HepG2 (cell line): Measurements from ENCODE around the gene PTAR1.
"Not testable (repeated sequence)": the region's sequence is repeated elsewhere in the genome, so short reads cannot be mapped to it uniquely, and the experiment has no call there.

ENCODE experiments used
- EZH2 ChIP-seq: conservative IDR thresholded peaks from 2 replicates; pipeline ENCODE4 v1.6.1; 2012; ENCODE audit warnings: mild to moderate bottlenecking, low read depth, low read length, moderate library complexity
- HMG20A ChIP-seq: IDR thresholded peaks from 2 replicates; pipeline ENCODE4 v1.6.1; 2016; ENCODE audit warnings: borderline replicate concordance
- MAFK ChIP-seq, 2 experiments: IDR thresholded peaks in 1 of 2; conservative IDR thresholded peaks in 1 of 2; 2 replicates each; pipeline ENCODE4 v1.6.1; 2011; ENCODE audit warnings: improper control_type of control experiment in 2 of 2, low read length in 2 of 2
- POLR2AphosphoS5 ChIP-seq: IDR thresholded peaks from 2 replicates; pipeline ENCODE4 v1.6.1; 2012; ENCODE audit warnings: low read depth, low read length
- SIN3A ChIP-seq: IDR thresholded peaks from 2 replicates; pipeline ENCODE4 v1.6.1; 2011; ENCODE audit warnings: low read depth, mild to moderate bottlenecking, control low read depth, low read length, borderline replicate concordance
- ZFP62 ChIP-seq: sonication (generic); formaldehyde crosslinking; IDR thresholded peaks from 2 replicates; pipeline ENCODE4 v1.4.0; 2020; ENCODE audit warnings: missing genetic modification reagents
- ZNF101 ChIP-seq: sonication (generic); formaldehyde crosslinking; IDR thresholded peaks from 2 replicates; pipeline ENCODE4 v1.4.0; 2020; ENCODE audit warnings: mild to moderate bottlenecking, low read depth, missing genetic modification reagents, borderline replicate concordance
- ZNF143 ChIP-seq: sonication (generic); formaldehyde crosslinking; IDR thresholded peaks from 2 replicates; pipeline ENCODE4 v1.4.0; 2020; ENCODE audit warnings: missing genetic modification reagents
- ZNF263 ChIP-seq: sonication (generic); formaldehyde crosslinking; IDR thresholded peaks from 2 replicates; pipeline ENCODE4 v1.4.0; 2020; ENCODE audit warnings: missing genetic modification reagents
- TF ChIP-seq, protein P1 (sequence below): sonication (generic); formaldehyde crosslinking; IDR thresholded peaks from 2 replicates; pipeline ENCODE4 v1.4.0; 2020; ENCODE audit warnings: mild to moderate bottlenecking, missing genetic modification reagents
- TF ChIP-seq, protein P2 (sequence below), 2 experiments: IDR thresholded peaks; 2 replicates each; pipeline ENCODE4 v1.6.1; 2011 to 2012; ENCODE audit warnings: low read length in 2 of 2, borderline replicate concordance in 1 of 2, low read depth in 1 of 2, mild to moderate bottlenecking in 1 of 2, moderate library complexity in 1 of 2
- TF ChIP-seq, protein P3 (sequence below): sonication (generic); formaldehyde crosslinking; IDR thresholded peaks from 2 replicates; pipeline ENCODE4 v1.4.0; 2020; ENCODE audit warnings: missing genetic modification reagents
- TF ChIP-seq, protein P4 (sequence below): sonication (generic); formaldehyde crosslinking; IDR thresholded peaks from 2 replicates; pipeline ENCODE4 v1.8.1; 2023; ENCODE audit warnings: missing genetic modification reagents, inconsistent platforms, borderline replicate concordance
- TF ChIP-seq, protein P5 (sequence below): sonication (generic); formaldehyde crosslinking; IDR thresholded peaks from 2 replicates; pipeline ENCODE4 v1.5.0; 2020; ENCODE audit warnings: mild to moderate bottlenecking, missing genetic modification reagents, moderate library complexity

DNA sequence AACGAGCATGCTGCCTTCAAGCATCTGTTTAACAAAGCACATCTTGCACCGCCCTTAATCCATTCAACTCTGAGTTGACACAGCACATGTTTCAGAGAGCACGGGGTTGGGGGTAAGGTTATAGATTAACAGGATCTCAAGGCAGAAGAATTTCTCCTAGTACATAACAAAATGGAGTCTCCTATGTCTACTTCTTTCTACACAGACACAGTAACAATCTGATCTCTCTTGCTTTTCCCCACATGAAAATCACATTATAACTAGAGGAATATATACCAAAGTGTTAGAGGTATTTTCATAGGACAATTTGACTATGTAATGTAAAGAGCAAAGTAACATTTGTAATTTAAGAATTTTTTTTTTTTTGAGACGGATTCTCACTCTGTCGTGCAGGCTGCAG, 4.1 kb upstream of the PTAR1 start:
- TF ChIP-seq ZNF263 (CRISPR knock-in tag); HMG20A (CRISPR knock-in tag); MAFK (conservative IDR thresholded peaks at IDR 0.05 in 1 of 2, IDR thresholded peaks at IDR 0.05 in 1 of 2; ENCODE audit: low read length in 2 of 2); ZNF143 (CRISPR knock-in tag); EZH2; POLR2AphosphoS5; SIN3A; ZFP62 (CRISPR knock-in tag); ZNF101 (CRISPR knock-in tag): not testable (repeated sequence)
- TF ChIP-seq, protein P1, sequence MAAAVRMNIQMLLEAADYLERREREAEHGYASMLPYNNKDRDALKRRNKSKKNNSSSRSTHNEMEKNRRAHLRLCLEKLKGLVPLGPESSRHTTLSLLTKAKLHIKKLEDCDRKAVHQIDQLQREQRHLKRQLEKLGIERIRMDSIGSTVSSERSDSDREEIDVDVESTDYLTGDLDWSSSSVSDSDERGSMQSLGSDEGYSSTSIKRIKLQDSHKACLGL (CRISPR knock-in tag), result not testable (repeated sequence)
- TF ChIP-seq, protein P2, sequence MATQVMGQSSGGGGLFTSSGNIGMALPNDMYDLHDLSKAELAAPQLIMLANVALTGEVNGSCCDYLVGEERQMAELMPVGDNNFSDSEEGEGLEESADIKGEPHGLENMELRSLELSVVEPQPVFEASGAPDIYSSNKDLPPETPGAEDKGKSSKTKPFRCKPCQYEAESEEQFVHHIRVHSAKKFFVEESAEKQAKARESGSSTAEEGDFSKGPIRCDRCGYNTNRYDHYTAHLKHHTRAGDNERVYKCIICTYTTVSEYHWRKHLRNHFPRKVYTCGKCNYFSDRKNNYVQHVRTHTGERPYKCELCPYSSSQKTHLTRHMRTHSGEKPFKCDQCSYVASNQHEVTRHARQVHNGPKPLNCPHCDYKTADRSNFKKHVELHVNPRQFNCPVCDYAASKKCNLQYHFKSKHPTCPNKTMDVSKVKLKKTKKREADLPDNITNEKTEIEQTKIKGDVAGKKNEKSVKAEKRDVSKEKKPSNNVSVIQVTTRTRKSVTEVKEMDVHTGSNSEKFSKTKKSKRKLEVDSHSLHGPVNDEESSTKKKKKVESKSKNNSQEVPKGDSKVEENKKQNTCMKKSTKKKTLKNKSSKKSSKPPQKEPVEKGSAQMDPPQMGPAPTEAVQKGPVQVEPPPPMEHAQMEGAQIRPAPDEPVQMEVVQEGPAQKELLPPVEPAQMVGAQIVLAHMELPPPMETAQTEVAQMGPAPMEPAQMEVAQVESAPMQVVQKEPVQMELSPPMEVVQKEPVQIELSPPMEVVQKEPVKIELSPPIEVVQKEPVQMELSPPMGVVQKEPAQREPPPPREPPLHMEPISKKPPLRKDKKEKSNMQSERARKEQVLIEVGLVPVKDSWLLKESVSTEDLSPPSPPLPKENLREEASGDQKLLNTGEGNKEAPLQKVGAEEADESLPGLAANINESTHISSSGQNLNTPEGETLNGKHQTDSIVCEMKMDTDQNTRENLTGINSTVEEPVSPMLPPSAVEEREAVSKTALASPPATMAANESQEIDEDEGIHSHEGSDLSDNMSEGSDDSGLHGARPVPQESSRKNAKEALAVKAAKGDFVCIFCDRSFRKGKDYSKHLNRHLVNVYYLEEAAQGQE (IDR thresholded peaks at IDR 0.05; ENCODE audit: borderline replicate concordance in 1 of 2, low read depth in 1 of 2, low read length in 2 of 2), result not testable (repeated sequence)
- TF ChIP-seq, protein P3, sequence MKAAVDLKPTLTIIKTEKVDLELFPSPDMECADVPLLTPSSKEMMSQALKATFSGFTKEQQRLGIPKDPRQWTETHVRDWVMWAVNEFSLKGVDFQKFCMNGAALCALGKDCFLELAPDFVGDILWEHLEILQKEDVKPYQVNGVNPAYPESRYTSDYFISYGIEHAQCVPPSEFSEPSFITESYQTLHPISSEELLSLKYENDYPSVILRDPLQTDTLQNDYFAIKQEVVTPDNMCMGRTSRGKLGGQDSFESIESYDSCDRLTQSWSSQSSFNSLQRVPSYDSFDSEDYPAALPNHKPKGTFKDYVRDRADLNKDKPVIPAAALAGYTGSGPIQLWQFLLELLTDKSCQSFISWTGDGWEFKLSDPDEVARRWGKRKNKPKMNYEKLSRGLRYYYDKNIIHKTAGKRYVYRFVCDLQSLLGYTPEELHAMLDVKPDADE (CRISPR knock-in tag), result not testable (repeated sequence)
- TF ChIP-seq, protein P4, sequence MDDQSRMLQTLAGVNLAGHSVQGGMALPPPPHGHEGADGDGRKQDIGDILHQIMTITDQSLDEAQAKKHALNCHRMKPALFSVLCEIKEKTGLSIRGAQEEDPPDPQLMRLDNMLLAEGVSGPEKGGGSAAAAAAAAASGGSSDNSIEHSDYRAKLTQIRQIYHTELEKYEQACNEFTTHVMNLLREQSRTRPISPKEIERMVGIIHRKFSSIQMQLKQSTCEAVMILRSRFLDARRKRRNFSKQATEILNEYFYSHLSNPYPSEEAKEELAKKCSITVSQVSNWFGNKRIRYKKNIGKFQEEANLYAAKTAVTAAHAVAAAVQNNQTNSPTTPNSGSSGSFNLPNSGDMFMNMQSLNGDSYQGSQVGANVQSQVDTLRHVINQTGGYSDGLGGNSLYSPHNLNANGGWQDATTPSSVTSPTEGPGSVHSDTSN (CRISPR knock-in tag), result not testable (repeated sequence)
- TF ChIP-seq, protein P5, sequence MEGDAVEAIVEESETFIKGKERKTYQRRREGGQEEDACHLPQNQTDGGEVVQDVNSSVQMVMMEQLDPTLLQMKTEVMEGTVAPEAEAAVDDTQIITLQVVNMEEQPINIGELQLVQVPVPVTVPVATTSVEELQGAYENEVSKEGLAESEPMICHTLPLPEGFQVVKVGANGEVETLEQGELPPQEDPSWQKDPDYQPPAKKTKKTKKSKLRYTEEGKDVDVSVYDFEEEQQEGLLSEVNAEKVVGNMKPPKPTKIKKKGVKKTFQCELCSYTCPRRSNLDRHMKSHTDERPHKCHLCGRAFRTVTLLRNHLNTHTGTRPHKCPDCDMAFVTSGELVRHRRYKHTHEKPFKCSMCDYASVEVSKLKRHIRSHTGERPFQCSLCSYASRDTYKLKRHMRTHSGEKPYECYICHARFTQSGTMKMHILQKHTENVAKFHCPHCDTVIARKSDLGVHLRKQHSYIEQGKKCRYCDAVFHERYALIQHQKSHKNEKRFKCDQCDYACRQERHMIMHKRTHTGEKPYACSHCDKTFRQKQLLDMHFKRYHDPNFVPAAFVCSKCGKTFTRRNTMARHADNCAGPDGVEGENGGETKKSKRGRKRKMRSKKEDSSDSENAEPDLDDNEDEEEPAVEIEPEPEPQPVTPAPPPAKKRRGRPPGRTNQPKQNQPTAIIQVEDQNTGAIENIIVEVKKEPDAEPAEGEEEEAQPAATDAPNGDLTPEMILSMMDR (CRISPR knock-in tag), result not testable (repeated sequence)
